ENCODE results near the gene FCRL2.
A peak's percentile ranks its signal among the peaks of the same experiment; 100 is the strongest.

The FCRL2 gene

GRCh38 chr1:157806431-157807149, 29.7 kb upstream of the FCRL2 start:
- no peaks in the 10 kb centered on the region for H3K27me3 ChIP-seq (replicated peaks; ENCODE audit: control insufficient read depth, insufficient read depth, low read length)

GRCh38 chr1:157803851-157804250, 26.9 kb upstream of the FCRL2 start:
- Histone ChIP-seq H3K36me3 (ENCODE audit: control insufficient read depth, insufficient read depth, low read length) (no peaks in the 10 kb centered on the region), H3K4me3 (replicated peaks; ENCODE audit: low read depth, low read length) (no peak overlapping the region), H3K27me3 (replicated peaks; ENCODE audit: control insufficient read depth, insufficient read depth, low read length) (no peaks in the 10 kb centered on the region)
- DNase-seq (ENCODE audit: extremely low read depth, insufficient read length): peak; percentile 12
- TF ChIP-seq, protein P1, sequence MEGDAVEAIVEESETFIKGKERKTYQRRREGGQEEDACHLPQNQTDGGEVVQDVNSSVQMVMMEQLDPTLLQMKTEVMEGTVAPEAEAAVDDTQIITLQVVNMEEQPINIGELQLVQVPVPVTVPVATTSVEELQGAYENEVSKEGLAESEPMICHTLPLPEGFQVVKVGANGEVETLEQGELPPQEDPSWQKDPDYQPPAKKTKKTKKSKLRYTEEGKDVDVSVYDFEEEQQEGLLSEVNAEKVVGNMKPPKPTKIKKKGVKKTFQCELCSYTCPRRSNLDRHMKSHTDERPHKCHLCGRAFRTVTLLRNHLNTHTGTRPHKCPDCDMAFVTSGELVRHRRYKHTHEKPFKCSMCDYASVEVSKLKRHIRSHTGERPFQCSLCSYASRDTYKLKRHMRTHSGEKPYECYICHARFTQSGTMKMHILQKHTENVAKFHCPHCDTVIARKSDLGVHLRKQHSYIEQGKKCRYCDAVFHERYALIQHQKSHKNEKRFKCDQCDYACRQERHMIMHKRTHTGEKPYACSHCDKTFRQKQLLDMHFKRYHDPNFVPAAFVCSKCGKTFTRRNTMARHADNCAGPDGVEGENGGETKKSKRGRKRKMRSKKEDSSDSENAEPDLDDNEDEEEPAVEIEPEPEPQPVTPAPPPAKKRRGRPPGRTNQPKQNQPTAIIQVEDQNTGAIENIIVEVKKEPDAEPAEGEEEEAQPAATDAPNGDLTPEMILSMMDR (IDR thresholded peaks at IDR 0.05; ENCODE audit: insufficient read depth, low read length, poor library complexity, severe bottlenecking): no peak

More at GRCh38 chr1:157806431-157807149, 29.7 kb upstream of the FCRL2 start:
- H3K36me3 ChIP-seq (ENCODE audit: control insufficient read depth, insufficient read depth, low read length): no peaks in the 10 kb centered on the region
- H3K4me3 ChIP-seq (replicated peaks; ENCODE audit: low read depth, low read length): peak overlapping the region; percentile 16; the same call in 1 of the 2 replicates
- DNase-seq (ENCODE audit: extremely low read depth, insufficient read length): peak; percentile 79
- TF ChIP-seq, protein P1 (IDR thresholded peaks at IDR 0.05; ENCODE audit: insufficient read depth, low read length, poor library complexity, severe bottlenecking): no peak

DNA sequence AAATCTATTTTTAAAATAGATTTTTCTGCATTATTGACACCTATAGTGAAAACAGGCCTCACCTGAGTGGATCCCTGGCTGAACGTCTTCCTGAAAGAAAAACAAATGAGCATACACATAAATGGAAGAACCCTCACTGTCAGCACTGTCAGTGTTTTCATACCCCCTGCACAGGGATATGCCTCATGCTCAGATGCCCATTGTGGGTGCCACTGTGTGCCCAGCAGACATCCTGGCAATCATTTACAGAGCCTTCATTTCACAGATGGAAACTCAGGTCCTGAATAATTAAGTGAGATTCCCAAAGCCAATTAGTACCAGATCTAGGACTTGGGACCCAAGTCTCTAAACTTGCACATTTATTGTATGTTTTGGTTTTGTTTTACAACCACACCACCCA, 23.1 kb upstream of the FCRL2 start:
- Histone ChIP-seq H3K27me3 (replicated peaks; ENCODE audit: control insufficient read depth, insufficient read depth, low read length) (no peaks in the 10 kb centered on the region; the same call in 1 of the 2 replicates), H3K36me3 (ENCODE audit: control insufficient read depth, insufficient read depth, low read length) (no peaks in the 10 kb centered on the region), H3K4me3 (replicated peaks; ENCODE audit: low read depth, low read length) (no peak overlapping the region)
- DNase-seq (ENCODE audit: extremely low read depth, insufficient read length): no peak
- TF ChIP-seq, protein P1 (IDR thresholded peaks at IDR 0.05; ENCODE audit: insufficient read depth, low read length, poor library complexity, severe bottlenecking): no peak

DNA sequence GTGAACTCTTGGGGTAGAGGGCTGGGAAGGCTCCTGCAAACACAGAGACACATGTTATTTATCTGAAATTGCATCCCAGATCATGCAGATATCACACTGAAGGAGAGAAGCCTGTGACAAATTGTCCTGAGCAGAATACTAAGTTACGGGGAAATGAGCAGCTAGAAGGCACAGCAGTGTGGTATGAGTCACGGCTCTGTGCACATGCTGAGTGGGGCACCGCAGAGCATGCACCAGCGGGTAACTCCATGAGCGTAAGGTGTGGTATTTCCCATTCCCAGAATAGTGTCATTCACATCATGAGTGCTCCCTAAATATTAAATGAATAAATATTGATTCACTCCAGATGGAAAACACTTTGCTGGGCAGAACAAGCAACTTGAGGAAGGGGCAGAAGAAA, 21.3 kb upstream of the FCRL2 start:
- H3K27me3 ChIP-seq (replicated peaks; ENCODE audit: control insufficient read depth, insufficient read depth, low read length): no peaks in the 10 kb centered on the region; the same call in 1 of the 2 replicates
- TF ChIP-seq, protein P1 (IDR thresholded peaks at IDR 0.05; ENCODE audit: insufficient read depth, low read length, poor library complexity, severe bottlenecking): no peak
- H3K36me3 ChIP-seq (ENCODE audit: control insufficient read depth, insufficient read depth, low read length): no peaks in the 10 kb centered on the region
- DNase-seq (ENCODE audit: extremely low read depth, insufficient read length): no peak
- H3K4me3 ChIP-seq (replicated peaks; ENCODE audit: low read depth, low read length): no peak overlapping the region

DNA sequence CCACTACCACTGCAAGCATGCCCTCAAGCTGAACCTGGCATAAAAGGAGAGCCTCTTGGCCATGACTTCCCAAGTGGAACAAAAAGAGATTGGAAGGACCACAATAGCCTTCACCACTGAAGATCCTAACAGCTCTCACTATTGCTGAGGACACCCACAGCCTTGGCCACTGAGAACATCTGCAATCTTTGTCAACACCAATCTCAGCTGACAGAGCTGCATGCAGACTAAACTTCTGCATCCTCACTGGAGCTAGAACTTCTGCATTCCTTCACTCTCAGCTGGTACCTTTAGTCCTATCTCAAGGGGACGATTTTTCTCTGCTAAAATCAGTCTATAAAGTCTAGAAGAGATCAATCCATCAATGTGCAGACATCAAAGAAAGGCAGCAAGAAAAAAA, 8.3 kb upstream of the FCRL2 start:
- TF ChIP-seq, protein P1 (IDR thresholded peaks at IDR 0.05; ENCODE audit: insufficient read depth, low read length, poor library complexity, severe bottlenecking): no peak
- Histone ChIP-seq H3K36me3 (ENCODE audit: control insufficient read depth, insufficient read depth, low read length) (no peaks in the 10 kb centered on the region), H3K27me3 (replicated peaks; ENCODE audit: control insufficient read depth, insufficient read depth, low read length) (peaks cover 2% of the 10 kb centered on the region; the same call in 1 of the 2 replicates), H3K4me3 (replicated peaks; ENCODE audit: low read depth, low read length) (no peak overlapping the region)
- DNase-seq (ENCODE audit: extremely low read depth, insufficient read length): no peak

Data from GM06990 (cell line).